GM19193 (cell line): ENCODE results near the gene GRM5.
"Not testable (repeated sequence)": the region's sequence is repeated elsewhere in the genome, so short reads cannot be mapped to it uniquely, and the experiment has no call there.

Experiments
- POLR2A ChIP-seq: IDR thresholded peaks from 4 replicates; pipeline ENCODE4 v1.6.1; 2011; ENCODE audit not compliant: insufficient read depth, insufficient read length; ENCODE audit errors: extremely low read depth

The GRM5 gene

GRCh38 chr11:89065651-89066201 is at the start of gene GRM5:
TSS of gene GRM5 (minus strand) at chr11:89065982. CDS start at chr11:89047872, 18,110 bp downstream.
- not testable (repeated sequence) for TF ChIP-seq POLR2A

- no peak for TF ChIP-seq POLR2A
Measured at GRCh38 chr11:89067264-89067663, 1.5 kb upstream of the GRM5 start.

- TF ChIP-seq POLR2A, result no peak
Measured at GRCh38 chr11:89065066-89065465, 716 bp downstream of the GRM5 start.

DNA sequence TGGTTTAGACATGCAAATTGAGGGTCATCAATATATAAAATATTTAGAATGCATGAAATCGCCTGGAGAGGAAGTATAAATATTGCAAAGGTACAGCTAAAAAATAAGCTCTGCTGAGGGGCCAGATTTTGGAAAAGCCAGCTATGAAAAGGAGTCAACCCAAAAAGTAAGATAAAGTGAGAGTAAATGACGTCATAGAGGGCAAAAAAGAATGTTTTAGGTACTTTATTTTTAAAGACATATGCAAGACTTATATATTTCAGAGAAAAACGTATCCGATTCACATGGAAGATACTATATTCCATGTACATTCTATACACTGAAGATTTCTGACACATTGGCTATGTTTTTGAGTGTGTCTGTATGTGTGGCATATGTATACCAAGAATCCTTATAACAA is 13.6 kb downstream of the GRM5 start:
- no peak for TF ChIP-seq POLR2A

DNA sequence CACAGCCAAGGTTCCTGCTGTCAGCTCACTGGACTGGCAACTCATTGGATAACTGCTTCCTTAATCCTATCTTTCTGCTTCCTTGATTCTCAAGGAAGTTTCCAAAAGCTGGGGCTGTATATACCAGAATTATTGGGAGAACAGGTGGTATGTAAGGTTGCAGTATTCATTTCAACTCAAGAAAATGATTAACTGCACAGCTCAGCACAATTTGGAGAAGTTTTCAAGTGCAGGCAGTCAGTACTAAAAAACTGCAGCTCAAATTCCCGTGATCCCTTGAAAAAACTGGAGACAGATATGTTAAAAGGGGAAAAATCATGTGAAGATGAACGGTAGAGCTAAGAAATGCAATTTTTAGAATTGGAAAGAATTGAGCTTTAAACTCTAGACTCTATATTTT is 44.4 kb downstream of the GRM5 start:
- no peak for TF ChIP-seq POLR2A

- no peak for TF ChIP-seq POLR2A
Measured at GRCh38 chr11:89016214-89016613, 49.6 kb downstream of the GRM5 start.

DNA sequence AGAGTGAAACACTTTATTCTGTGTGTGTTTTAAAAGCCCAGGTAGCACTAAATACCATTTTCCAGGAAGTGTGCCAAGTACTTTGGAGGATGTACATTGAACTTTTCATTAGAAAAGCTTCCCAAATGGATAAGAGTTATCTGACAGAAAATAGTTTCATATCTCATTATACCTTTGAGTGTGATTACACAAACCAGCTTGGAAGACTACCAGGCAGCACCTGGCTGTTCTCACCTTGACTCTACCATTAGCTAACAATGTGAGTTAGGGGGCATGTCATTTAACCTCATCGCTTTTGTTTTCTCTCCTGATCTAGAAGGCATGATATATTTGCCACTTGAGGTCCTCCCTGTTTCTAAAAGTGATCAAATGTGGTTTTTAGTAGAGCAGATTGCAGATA is 50.2 kb downstream of the GRM5 start:
- no peak for TF ChIP-seq POLR2A

- no peak for TF ChIP-seq POLR2A
Measured at GRCh38 chr11:88979641-88980040, 86.1 kb downstream of the GRM5 start.

DNA sequence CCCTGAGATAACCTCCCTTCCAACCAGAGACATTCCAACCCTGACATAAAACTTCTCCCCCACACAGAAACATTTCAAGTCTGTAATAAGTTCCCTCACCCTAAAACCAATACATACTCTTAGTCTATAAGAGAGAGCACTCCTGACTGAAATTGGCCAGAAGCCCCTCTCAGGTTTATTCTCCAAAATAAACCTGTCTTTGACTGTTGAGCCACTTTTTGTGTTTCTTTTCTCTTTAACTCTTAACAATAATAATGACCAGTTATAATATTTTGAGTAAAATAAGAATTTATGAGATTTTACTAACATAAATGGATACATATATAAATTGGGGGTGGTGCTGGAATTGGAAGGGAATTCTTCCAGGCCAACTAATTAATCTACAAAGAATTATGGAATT is 93.6 kb downstream of the GRM5 start:
- no peak for TF ChIP-seq POLR2A

GRCh38 chr11:88950975-88951374 is 114.8 kb downstream of the GRM5 start:
- TF ChIP-seq POLR2A, result no peak

DNA sequence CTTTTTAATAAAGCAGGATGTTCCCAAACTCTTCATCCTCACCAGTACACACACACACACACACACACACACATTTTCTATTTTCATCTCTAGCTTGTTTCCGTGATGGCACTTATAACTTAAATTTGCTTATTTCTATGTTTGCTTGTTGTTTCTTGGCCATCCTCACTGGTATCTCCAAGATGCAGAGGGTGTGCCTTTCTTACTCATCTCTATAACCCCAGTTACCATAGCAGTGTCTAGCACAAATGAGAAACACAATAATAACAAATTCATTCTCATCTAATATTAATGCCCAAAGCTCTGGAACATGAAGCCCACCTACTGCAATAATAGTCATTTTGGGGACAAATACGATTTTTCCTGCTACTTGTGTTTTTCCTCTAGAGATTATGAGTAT is 156.3 kb downstream of the GRM5 start:
- no peak for TF ChIP-seq POLR2A

DNA sequence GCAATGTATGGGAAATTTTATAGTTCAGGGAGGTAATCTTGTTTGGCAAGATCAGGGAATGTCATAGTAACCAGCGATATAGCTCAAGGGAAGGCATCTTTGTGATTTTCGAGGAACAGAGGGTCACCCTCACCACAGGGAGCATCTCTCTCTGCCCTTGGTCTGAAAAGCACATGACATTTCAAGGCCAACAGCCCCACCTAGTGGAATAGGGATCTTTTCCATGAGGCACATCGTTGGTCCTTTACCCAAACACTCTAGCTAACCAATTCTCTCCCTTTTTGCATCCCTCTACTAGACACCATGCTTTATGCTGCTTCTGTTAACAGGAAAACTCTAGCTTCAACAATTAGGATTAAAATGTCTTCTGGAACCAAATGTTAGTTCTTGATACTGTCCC is 179.0 kb downstream of the GRM5 start:
- no peak for TF ChIP-seq POLR2A

DNA sequence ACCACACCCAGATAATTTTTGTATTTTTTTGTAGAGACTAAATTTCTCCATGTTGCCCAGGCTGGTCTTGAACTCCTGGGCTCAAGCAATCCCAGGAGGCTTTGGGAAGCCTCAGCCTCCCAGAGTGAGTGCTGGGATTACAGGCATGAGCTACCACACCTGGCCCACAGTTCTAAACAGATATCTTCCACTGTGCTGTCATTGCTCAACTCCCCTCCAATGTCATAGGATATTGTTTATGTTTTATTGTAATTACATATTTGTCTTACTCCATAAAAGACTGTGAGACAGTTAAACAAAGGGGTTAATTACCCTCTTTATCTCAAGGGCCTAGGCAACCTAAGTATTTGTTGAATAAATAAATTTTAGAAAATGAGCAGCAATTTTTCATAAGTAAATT is 204.2 kb downstream of the GRM5 start:
- no peak for TF ChIP-seq POLR2A

- TF ChIP-seq POLR2A, result no peak
Measured at GRCh38 chr11:88849368-88849767, 216.4 kb downstream of the GRM5 start.

- no peak for TF ChIP-seq POLR2A
Measured at GRCh38 chr11:88831303-88831890, 234.4 kb downstream of the GRM5 start.

GRCh38 chr11:88827018-88827676 is 238.6 kb downstream of the GRM5 start:
- no peak for TF ChIP-seq POLR2A
